HEK293T (cell line): Measurements from ENCODE around the gene TMPRSS3.

ENCODE experiments used
- BHLHE40 ChIP-seq: fragments of 450-650 bp; IDR thresholded peaks from 2 replicates; pipeline ENCODE4 v1.6.1; 2016; ENCODE audit warnings: mild to moderate bottlenecking, moderate library complexity, borderline replicate concordance
- CTBP1 ChIP-seq: fragments of 450-650 bp; IDR thresholded peaks from 2 replicates; pipeline ENCODE4 v1.6.1; 2016; ENCODE audit warnings: borderline replicate concordance
- FOXA1 ChIP-seq: fragments of 450-650 bp; IDR thresholded peaks from 2 replicates; pipeline ENCODE4 v1.6.1; 2016; ENCODE audit warnings: mild to moderate bottlenecking
- FOXK2 ChIP-seq: fragments of 450-650 bp; IDR thresholded peaks from 2 replicates; pipeline ENCODE4 v1.6.1; 2016; ENCODE audit warnings: mild to moderate bottlenecking
- FOXM1 ChIP-seq: fragments of 450-650 bp; IDR thresholded peaks from 2 replicates; pipeline ENCODE4 v1.6.1; 2017; ENCODE audit warnings: mild to moderate bottlenecking, borderline replicate concordance
- L3MBTL2 ChIP-seq: fragments of 450-650 bp; conservative IDR thresholded peaks from 2 replicates; pipeline ENCODE4 v1.6.1; 2016; ENCODE audit warnings: mild to moderate bottlenecking
- LEF1 ChIP-seq: fragments of 450-650 bp; IDR thresholded peaks from 2 replicates; pipeline ENCODE4 v1.6.1; 2017; ENCODE audit warnings: mild to moderate bottlenecking, borderline replicate concordance
- NFRKB ChIP-seq: fragments of 450-650 bp; IDR thresholded peaks from 2 replicates; pipeline ENCODE4 v1.6.1; 2016; ENCODE audit warnings: mild to moderate bottlenecking, moderate library complexity
- SP1 ChIP-seq: fragments of 450-650 bp; IDR thresholded peaks from 2 replicates; pipeline ENCODE4 v1.6.1; 2017
- SUZ12 ChIP-seq: fragments of 450-650 bp; IDR thresholded peaks from 2 replicates; pipeline ENCODE4 v1.6.1; 2016; ENCODE audit warnings: mild to moderate bottlenecking
- TARDBP ChIP-seq: fragments of 450-650 bp; IDR thresholded peaks from 2 replicates; pipeline ENCODE4 v1.6.1; 2016
- ZNF384 ChIP-seq: fragments of 450-650 bp; IDR thresholded peaks from 2 replicates; pipeline ENCODE4 v1.6.1; 2016

DNA sequence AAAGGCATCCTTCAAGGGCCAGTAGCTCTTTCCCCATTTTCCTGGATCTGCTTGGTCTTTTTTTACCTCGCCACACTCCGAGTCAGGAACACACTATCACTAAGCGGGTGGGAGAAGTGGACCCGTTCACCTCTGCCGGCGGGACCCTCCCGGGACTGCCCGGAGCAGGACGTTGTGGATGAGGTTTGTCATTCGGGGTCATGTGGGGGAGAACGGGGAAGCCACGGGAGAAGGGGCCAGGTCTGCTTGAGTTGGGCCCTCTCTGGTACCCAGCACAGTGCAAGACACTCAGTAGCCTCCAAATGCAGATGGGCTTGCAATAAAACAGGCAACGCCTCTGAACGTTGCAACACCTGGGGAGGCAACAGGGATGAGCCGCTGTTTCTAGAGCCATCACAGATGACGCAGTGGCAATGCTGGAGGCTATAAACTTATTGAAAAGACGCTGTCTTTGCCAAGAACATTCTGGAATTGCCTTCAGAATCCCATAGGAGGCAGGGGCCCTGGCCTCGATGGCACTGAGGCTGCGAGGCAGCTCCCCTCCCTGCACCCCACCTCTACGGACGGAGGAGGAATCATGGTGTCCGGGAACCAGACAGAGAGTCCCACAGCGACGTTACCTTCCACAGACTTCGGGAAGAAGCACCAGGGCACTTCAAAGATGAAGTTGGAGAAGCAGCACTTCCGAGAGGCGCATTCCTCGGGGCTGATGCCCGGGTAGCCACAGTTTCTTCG lies 48.8 kb downstream of the TMPRSS3 start:
- no peak for TF ChIP-seq FOXA1
- TF ChIP-seq TARDBP = no peak
- no peak for TF ChIP-seq SP1
- TF ChIP-seq FOXM1 = no peak
- no peak for TF ChIP-seq BHLHE40
- TF ChIP-seq LEF1 = no peak
- TF ChIP-seq SUZ12 = no peak
- TF ChIP-seq FOXK2 = no peak
- TF ChIP-seq CTBP1 = no peak
- TF ChIP-seq L3MBTL2 = no peak
- no peak for TF ChIP-seq NFRKB
- no peak for TF ChIP-seq ZNF384
